HG03469 (cell line): ENCODE data around the gene FGD5.

Experiments
- ATAC-seq: cut with Tn5 transposase; IDR thresholded peaks from one replicate; pipeline ENCODE4 v1.9.1; 2021; ENCODE audit warnings: mild to moderate bottlenecking, moderate library complexity, moderate number of reproducible peaks; ENCODE audit not compliant: unreplicated experiment

The FGD5 gene

DNA sequence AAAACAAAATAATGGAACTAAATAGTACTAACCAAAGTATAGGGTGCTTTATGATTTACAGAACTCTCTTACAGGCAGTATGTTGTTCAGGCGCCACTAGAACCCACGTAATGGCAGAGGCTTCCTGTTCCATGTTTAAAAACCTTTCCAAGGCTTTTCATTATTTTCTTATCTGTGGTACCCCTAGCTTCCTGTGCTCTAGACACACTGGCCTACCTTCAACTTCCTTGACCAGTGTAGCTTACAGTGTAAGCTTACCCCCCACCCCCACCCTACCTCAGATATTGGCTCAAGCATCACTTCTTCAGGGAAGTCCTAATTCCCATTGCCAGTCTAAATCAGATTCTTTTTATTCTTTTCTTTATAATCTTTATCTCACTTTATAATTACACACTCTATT, 131.5 kb downstream of the FGD5 start:
- ATAC-seq = no peak

DNA sequence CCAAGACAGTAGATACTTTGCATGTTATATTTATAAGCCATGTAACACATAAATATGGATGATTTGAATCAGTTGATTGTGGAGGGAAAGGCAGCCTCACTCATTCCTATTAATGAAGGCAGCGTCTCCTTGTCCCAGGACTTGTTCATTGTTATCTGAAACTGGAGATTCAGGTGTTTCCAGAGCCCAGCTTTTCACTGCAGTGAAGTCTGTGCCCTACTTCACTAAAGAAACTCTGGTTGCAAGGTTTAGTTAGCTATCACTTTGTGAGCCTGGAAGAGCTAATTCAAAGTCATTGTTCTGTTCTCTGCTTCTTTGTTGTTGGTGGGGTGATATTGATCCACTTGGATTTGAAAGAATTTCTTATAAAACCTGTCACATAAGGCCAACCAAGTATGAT, 138.4 kb downstream of the FGD5 start:
- ATAC-seq = no peak

DNA sequence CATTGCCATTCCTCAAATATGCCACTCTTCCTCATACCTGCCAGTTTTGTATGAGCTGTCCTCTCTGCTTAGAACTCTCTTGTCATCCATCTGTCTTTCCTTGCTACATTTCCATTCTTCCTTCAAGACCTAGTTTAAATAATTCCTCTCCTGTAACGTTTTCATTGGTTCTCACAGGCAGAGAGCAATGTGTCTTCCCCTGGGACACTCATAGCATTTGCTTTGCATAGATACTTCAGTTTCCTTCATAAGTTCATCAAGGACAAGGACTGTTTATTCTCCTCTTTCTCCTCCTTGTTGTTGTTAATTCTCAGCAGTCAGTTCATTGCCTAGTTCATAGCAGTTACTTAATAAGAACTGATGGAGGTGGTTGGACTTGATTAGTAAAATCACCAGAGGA, 139.2 kb downstream of the FGD5 start:
- no peak for ATAC-seq

DNA sequence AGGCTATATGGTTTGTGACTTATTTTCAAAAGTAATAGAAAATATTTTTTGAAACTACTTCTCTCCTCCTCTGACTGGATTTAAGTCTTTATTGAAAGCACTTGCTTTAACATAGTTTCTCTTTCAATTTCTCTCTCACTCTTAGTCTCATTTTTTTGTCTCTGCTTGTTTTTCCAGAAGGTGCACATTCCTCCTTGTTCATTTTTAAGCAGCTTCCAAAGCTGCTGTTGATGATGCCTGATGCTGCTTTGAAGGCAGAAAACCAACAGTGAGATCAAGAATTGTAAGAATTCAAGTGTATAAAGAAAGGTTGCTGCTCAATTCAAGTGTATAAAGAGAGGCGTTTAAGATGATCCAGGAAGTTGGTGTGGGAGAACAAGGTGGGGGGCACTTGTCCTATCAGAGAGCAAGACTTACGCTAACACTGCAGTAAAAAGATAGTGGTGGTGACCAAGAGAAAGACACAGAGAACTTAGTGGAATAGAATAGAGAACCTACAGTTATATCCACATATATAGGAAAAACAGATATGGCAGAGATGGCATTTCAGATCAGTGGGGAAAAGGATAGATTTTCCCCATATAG, 140.7 kb downstream of the FGD5 start:
- ATAC-seq = no peak

DNA sequence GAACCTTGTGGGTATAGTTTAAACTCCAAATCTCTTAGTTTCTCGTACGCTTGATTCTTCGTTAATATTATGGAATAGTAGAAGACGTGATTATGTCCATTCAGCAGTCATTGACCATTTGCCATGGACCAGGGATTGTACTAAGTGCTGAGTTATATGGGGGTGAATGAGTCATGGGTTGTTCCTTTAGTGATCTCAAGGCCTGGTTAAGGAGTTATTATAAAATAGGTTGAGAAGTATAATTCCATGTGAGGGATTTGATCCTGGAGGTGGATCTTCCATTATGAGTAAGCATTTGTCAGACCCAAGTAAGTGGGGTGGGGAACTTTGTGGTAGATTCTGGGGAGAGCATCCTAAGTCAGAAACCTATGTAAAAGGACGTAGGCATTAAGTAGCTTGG, 144.0 kb downstream of the FGD5 start:
- ATAC-seq = no peak

DNA sequence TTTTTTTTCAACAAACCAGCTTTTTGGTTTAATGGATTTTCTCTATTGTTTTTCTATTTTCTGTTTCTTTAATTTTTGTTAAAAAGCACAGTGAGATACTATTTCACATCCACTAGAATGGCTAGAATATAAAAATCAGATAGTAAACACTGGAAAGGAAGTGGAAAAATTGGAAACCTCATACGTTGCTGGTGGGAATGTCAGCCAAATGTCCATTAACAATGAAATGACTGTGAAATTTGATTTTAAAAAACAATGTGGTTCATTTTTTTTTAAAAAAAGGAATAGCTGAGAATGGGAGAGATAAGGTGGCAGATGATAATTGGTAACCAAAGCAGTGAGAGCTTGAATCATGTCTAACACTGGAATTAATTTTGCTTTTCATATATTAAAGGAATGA, 148.5 kb downstream of the FGD5 start:
- ATAC-seq = no peak

DNA sequence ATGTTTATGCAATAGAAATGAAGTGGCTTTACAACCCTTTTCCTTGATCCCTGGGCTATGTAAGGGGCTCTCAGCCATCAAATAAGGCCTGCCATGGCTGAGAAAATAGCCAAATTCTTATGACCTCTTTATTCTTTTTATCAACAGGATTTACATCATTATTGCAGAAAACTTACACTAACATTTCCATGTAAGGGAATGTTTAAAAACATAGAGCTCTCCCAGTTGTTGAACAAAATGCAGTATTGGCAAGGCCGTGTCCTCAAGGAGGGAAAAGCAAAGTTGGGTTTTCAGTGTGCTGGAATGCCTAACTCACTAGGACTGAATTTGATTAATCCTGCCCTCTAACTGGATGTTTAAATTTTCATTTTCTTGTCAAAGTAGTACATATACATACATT, 150.9 kb downstream of the FGD5 start:
- no peak for ATAC-seq

DNA sequence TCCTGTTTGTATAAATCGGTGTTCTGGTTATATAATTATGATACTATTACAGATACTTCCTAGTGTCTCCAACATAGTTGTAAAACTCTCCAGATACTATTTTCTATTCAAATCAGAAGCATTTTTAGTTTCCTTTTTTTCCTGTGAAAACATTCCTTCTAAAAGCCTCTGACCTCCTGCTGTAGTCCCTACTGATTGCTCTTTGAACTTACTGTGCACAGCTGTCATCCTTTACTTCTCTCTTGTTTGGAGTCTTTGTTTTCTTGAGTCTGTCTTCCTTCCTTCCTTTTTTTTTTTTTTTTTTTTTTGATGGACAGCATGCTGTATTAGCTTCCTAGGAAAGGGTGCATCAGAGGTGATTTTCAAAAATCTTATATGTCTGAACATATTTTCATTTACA, 157.6 kb downstream of the FGD5 start:
- no peak for ATAC-seq

DNA sequence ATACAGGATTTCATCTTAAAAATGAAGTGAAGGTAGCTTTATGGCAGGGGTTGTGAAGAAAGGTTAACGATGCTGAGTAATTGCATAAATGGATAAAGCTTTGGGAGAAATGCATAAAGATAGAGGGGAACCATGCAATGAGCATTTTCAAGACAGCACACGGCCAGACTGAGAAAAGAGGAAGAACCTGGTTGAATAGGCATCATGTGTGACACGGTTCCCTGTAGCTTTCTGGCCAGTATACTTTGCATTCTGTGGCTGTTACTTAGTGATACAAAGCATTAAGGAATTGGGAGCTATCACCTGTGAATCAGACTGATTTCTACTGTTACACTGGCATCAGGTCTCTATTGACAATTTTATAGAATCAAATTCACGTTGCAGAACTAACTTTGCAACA, 161.9 kb downstream of the FGD5 start:
- ATAC-seq = no peak
